ENCODE data around the gene PSAT1.

- TF ChIP-seq GATA3 (IDR thresholded peaks at IDR 0.05; ENCODE audit: low read depth, low read length): no peak
- TF ChIP-seq GATA2 (IDR thresholded peaks at IDR 0.05; ENCODE audit: low read depth, low read length): no peak
Measured at GRCh38 chr9:78321505-78321904, 24.6 kb downstream of the PSAT1 start.
